ENCODE measurements around the gene SPZ1.

DNA sequence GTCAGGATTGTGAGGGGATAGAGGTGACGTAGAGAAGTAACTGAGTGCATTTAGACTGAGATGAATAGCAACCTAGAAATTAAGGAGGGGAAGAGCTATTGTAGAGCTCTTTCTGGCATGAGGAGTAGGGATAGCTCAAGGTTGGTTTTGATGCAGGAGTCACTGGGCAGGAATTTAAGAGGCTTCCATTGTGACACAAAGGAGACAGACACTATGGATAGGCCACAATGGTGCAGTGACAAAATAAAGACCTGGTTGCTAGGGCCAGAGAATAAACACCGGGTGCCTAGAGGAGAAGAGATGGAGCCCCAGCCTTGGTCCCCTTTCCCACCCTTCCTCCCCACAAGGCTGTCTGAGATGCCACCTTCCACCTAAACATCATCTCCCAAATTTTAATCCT lies at the start of gene SPZ1:
- TF ChIP-seq, protein P1, sequence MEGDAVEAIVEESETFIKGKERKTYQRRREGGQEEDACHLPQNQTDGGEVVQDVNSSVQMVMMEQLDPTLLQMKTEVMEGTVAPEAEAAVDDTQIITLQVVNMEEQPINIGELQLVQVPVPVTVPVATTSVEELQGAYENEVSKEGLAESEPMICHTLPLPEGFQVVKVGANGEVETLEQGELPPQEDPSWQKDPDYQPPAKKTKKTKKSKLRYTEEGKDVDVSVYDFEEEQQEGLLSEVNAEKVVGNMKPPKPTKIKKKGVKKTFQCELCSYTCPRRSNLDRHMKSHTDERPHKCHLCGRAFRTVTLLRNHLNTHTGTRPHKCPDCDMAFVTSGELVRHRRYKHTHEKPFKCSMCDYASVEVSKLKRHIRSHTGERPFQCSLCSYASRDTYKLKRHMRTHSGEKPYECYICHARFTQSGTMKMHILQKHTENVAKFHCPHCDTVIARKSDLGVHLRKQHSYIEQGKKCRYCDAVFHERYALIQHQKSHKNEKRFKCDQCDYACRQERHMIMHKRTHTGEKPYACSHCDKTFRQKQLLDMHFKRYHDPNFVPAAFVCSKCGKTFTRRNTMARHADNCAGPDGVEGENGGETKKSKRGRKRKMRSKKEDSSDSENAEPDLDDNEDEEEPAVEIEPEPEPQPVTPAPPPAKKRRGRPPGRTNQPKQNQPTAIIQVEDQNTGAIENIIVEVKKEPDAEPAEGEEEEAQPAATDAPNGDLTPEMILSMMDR (IDR thresholded peaks at IDR 0.05): no peak
- TF ChIP-seq POLR2A (IDR thresholded peaks at IDR 0.05): no peak
